CD4-positive, alpha-beta T cell treated with Interleukin-15 for 4 hours (primary cell): ENCODE data around the gene GABRA4.

Source experiments
- DNase-seq: peaks from one replicate; pipeline ENCODE4 v3.0.0-alpha.2; 2020; ENCODE audit warnings: low spot score

The GABRA4 gene

GRCh38 chr4:46927201-46927600, 66.2 kb downstream of the GABRA4 start:
- DNase-seq: no peak

GRCh38 chr4:46924789-46925529, 68.4 kb downstream of the GABRA4 start:
- no peak for DNase-seq

- no peak for DNase-seq
These were observed 71.2 kb downstream of the GABRA4 start for GRCh38 chr4:46922205-46922604.

- no peak for DNase-seq
These were observed 84.3 kb downstream of the GABRA4 start, which contains the start of gene COX7B2 for GRCh38 chr4:46909078-46909477. TSS of gene COX7B2 (minus strand) at chr4:46909245. CDS start at chr4:46735192, 174,053 bp downstream.

- no peak for DNase-seq
These were observed 85.2 kb downstream of the GABRA4 start for GRCh38 chr4:46908148-46908547.

GRCh38 chr4:46900082-46900481, 93.3 kb downstream of the GABRA4 start:
- no peak for DNase-seq

- no peak for DNase-seq
These were observed 98.6 kb downstream of the GABRA4 start for GRCh38 chr4:46894826-46895225.

- DNase-seq: no peak
These were observed 103.3 kb downstream of the GABRA4 start for GRCh38 chr4:46890056-46890455.

- DNase-seq: no peak
These were observed 104.0 kb downstream of the GABRA4 start for GRCh38 chr4:46889410-46889809.

- DNase-seq: no peak
These were observed 106.7 kb downstream of the GABRA4 start for GRCh38 chr4:46886711-46887110.

GRCh38 chr4:46878641-46879040, 114.7 kb downstream of the GABRA4 start:
- no peak for DNase-seq

GRCh38 chr4:46874811-46875210, 118.6 kb downstream of the GABRA4 start:
- no peak for DNase-seq

- no peak for DNase-seq
These were observed 123.0 kb downstream of the GABRA4 start for GRCh38 chr4:46870411-46870810.
